Esophagus (tissue), 2 donors: ENCODE measurements around the gene CFL1. TPM values are rescaled to one million over a fixed set of nuclear protein-coding genes. Genes with fewer than 3 reads are reported as not detected.

Experiments
- H3K27ac ChIP-seq, 2 donors: one replicate each; pipeline ENCODE4 v1.5.1; 2013; ENCODE audit warnings: low read depth in 2 of 2, mild to moderate bottlenecking in 2 of 2, inconsistent platforms in 1 of 2, low read length in 1 of 2, moderate library complexity in 1 of 2
- H3K27me3 ChIP-seq, 2 donors: one replicate each; pipeline ENCODE4 v1.6.1; 2013; ENCODE audit warnings: low read length in 2 of 2, control low read depth in 1 of 2, mild to moderate bottlenecking in 1 of 2; ENCODE audit not compliant: insufficient read depth in 2 of 2, control insufficient read depth in 1 of 2
- H3K36me3 ChIP-seq, 2 donors: one replicate each; pipeline ENCODE4 v1.6.1; 2013; ENCODE audit warnings: low read length in 1 of 2; ENCODE audit not compliant: control insufficient read depth in 2 of 2, insufficient read depth in 2 of 2
- H3K4me1 ChIP-seq, 2 donors: one replicate each; pipeline ENCODE4 v1.6.1; 2013; ENCODE audit warnings: low read length in 1 of 2; ENCODE audit not compliant: control insufficient read depth in 2 of 2, insufficient read depth in 2 of 2
- H3K4me3 ChIP-seq, 2 donors: one replicate each; pipeline ENCODE4 v1.5.1; 2013; ENCODE audit warnings: low read length in 2 of 2, mild to moderate bottlenecking in 2 of 2, low read depth in 1 of 2, moderate library complexity in 1 of 2
- H3K9me3 ChIP-seq, 2 donors: one replicate each; pipeline ENCODE4 v1.6.1; 2013; ENCODE audit warnings: mild to moderate bottlenecking in 2 of 2, low read depth in 1 of 2, low read length in 1 of 2, moderate library complexity in 1 of 2; ENCODE audit not compliant: control insufficient read depth in 2 of 2, insufficient read depth in 1 of 2
- WGBS, 2 donors: extraction: QIAGEN DNeasy Blood & Tissue Kit; methylation state at CpG; one replicate each; pipeline ENCODE4 v1.1.7; 2013; 5-methylcytosine and 5-hydroxymethylcytosine counted together
- polyA plus RNA-seq, 2 donors: library from polyadenylated mRNA; stranded (reverse); fragments of 200-250 nt; gene quantifications; one replicate each; pipeline ENCODE4 v1.2.3, GENCODE V29; 2013
- donor health status: healthy with polysubstance abuse.
- donor health status: Bipolar disorder and iron deficiency.

CFL1 gene
- polyA plus RNA-seq, 2 donors: 361 to 694 TPM

GRCh38 chr11:65870706-65871681 is 13.0 kb upstream of the CFL1 start:
- H3K4me1 ChIP-seq: peaks cover 0 to 3% of the 10 kb centered on the region in 2 donors

GRCh38 chr11:65870307-65870658 is 12.3 kb upstream of the CFL1 start:
- no peaks in the 10 kb centered on the region for H3K27me3 ChIP-seq
- peaks cover 0 to 3% of the 10 kb centered on the region in 2 donors for H3K4me1 ChIP-seq
- peak overlapping the region in 1 of 2 donors; percentile 5 for H3K27ac ChIP-seq
- no peaks in the 10 kb centered on the region for H3K9me3 ChIP-seq
- WGBS, 2 donors: 75 to 80% methylated on average over 11 of the region's 11 CpGs
- peaks cover 0 to 15% of the 10 kb centered on the region in 2 donors for H3K36me3 ChIP-seq
- no peak overlapping the region for H3K4me3 ChIP-seq

More at GRCh38 chr11:65870706-65871681, 13.0 kb upstream of the CFL1 start:
- WGBS, 2 donors: 69 to 71% methylated on average over 24 of the region's 24 CpGs
- Histone ChIP-seq H3K27ac (peak overlapping the region; percentile 12 to 78), H3K9me3 (no peaks in the 10 kb centered on the region), H3K27me3 (no peaks in the 10 kb centered on the region), H3K4me3 (no peak overlapping the region), H3K36me3 (peaks cover 0 to 8% of the 10 kb centered on the region in 2 donors)

- H3K4me1 ChIP-seq: peaks cover 0 to 3% of the 10 kb centered on the region in 2 donors
- H3K27me3 ChIP-seq: no peaks in the 10 kb centered on the region
- H3K36me3 ChIP-seq: peaks cover 0 to 20% of the 10 kb centered on the region in 2 donors
- no peak overlapping the region for H3K27ac ChIP-seq
- H3K9me3 ChIP-seq: no peaks in the 10 kb centered on the region
- H3K4me3 ChIP-seq: no peak overlapping the region
- 74 to 76% methylated on average over 24 of the region's 24 CpGs for WGBS, 2 donors
Measured at GRCh38 chr11:65869643-65870306, 11.8 kb upstream of the CFL1 start.

- H3K9me3 ChIP-seq: no peaks in the 10 kb centered on the region
- 77 to 88% methylated on average over 3 of the region's 3 CpGs for WGBS, 2 donors
- no peak overlapping the region for H3K4me3 ChIP-seq
- peaks cover 0 to 29% of the 10 kb centered on the region in 2 donors for H3K36me3 ChIP-seq
- no peak overlapping the region for H3K27ac ChIP-seq
- no peaks in the 10 kb centered on the region for H3K27me3 ChIP-seq
- H3K4me1 ChIP-seq: peaks cover 0 to 3% of the 10 kb centered on the region in 2 donors
Measured at GRCh38 chr11:65868907-65869306, 10.9 kb upstream of the CFL1 start.

GRCh38 chr11:65868076-65868667 is 10.2 kb upstream of the CFL1 start:
- H3K36me3 ChIP-seq: peaks cover 0 to 36% of the 10 kb centered on the region in 2 donors
- WGBS, 2 donors: 86 to 87% methylated on average over 19 of the region's 19 CpGs
- H3K4me1 ChIP-seq: peaks cover 0 to 3% of the 10 kb centered on the region in 2 donors

GRCh38 chr11:65867284-65868071 is 9.5 kb upstream of the CFL1 start:
- Histone ChIP-seq H3K9me3 (no peaks in the 10 kb centered on the region), H3K4me1 (peaks cover 0 to 3% of the 10 kb centered on the region in 2 donors), H3K27me3 (no peaks in the 10 kb centered on the region), H3K4me3 (no peak overlapping the region), H3K36me3 (peaks cover 0 to 41% of the 10 kb centered on the region in 2 donors), H3K27ac (no peak overlapping the region)
- WGBS, 2 donors: 69 to 72% methylated on average over 29 of the region's 29 CpGs

More at GRCh38 chr11:65868076-65868667, 10.2 kb upstream of the CFL1 start:
- Histone ChIP-seq H3K9me3 (no peaks in the 10 kb centered on the region), H3K27ac (no peak overlapping the region), H3K4me3 (no peak overlapping the region), H3K27me3 (no peaks in the 10 kb centered on the region)

- H3K27me3 ChIP-seq: no peaks in the 10 kb centered on the region
- no peak overlapping the region for H3K27ac ChIP-seq
- no peaks in the 10 kb centered on the region for H3K9me3 ChIP-seq
- no peak overlapping the region for H3K4me3 ChIP-seq
- 83 to 87% methylated on average over 21 of the region's 21 CpGs for WGBS, 2 donors
- peaks cover 0 to 5% of the 10 kb centered on the region in 2 donors for H3K4me1 ChIP-seq
- H3K36me3 ChIP-seq: peaks cover 0 to 41% of the 10 kb centered on the region in 2 donors
Measured at GRCh38 chr11:65866509-65867283, 8.7 kb upstream of the CFL1 start.

- WGBS, 2 donors: 82 to 83% methylated on average over 9 of the region's 9 CpGs
Measured at GRCh38 chr11:65865550-65866172, 7.7 kb upstream of the CFL1 start.

More at GRCh38 chr11:65865550-65866172, 7.7 kb upstream of the CFL1 start:
- H3K9me3 ChIP-seq: no peaks in the 10 kb centered on the region
- peaks cover 0 to 13% of the 10 kb centered on the region in 2 donors for H3K4me1 ChIP-seq
- H3K36me3 ChIP-seq: peaks cover 0 to 41% of the 10 kb centered on the region in 2 donors
- no peak overlapping the region for H3K4me3 ChIP-seq
- no peaks in the 10 kb centered on the region for H3K27me3 ChIP-seq
- H3K27ac ChIP-seq: no peak overlapping the region
